Stimulated activated CD8-positive, alpha-beta memory T cell treated with anti-CD3 and anti-CD28 coated beads, Interleukin-4, amount 100 ng/mL, for 1 hour (primary cell): ENCODE data around the gene ZNF398.
A peak's percentile ranks its signal among the peaks of the same experiment; 100 is the strongest.
"Not testable (repeated sequence)": the region's sequence is repeated elsewhere in the genome, so short reads cannot be mapped to it uniquely, and the experiment has no call there.

Experiments used
- DNase-seq, 2 donors: peaks; one replicate each; pipeline ENCODE4 v3.0.0-alpha.2; 2020; ENCODE audit warnings: low read depth in 2 of 2, low spot score in 1 of 2

ZNF398 gene

GRCh38 chr7:149147072-149147751, at the start of gene ZNF398:
Gene ZNF398, plus strand, starts transcription at chr7:149147453. Its CDS starts 290 bp downstream, at chr7:149147743.
- peak; percentile 56 to 62 for DNase-seq

GRCh38 chr7:149099058-149099457, 48.2 kb upstream of the ZNF398 start:
- DNase-seq, result no peak

GRCh38 chr7:149100821-149101220, 46.4 kb upstream of the ZNF398 start:
- no peak for DNase-seq

- no peak for DNase-seq
These were observed 44.6 kb upstream of the ZNF398 start for GRCh38 chr7:149102666-149103065.

GRCh38 chr7:149103424-149103823, 43.8 kb upstream of the ZNF398 start:
- no peak for DNase-seq

GRCh38 chr7:149104214-149104613, 43.0 kb upstream of the ZNF398 start:
- DNase-seq, result no peak

GRCh38 chr7:149104749-149105148, 42.5 kb upstream of the ZNF398 start:
- DNase-seq, result no peak

GRCh38 chr7:149109969-149110368, 37.3 kb upstream of the ZNF398 start:
- DNase-seq, result no peak

- DNase-seq, result no peak
These were observed 21.9 kb upstream of the ZNF398 start for GRCh38 chr7:149125189-149125862.

GRCh38 chr7:149125863-149126661, 21.2 kb upstream of the ZNF398 start, which contains the start of gene ZNF425:
Gene ZNF425, minus strand, starts transcription at chr7:149126324. Its CDS starts 111 bp downstream, at chr7:149126213.
- DNase-seq, result peak; percentile 82 to 85

- DNase-seq, result peak; percentile 15 to 26
These were observed 20.5 kb upstream of the ZNF398 start for GRCh38 chr7:149126662-149127266.

GRCh38 chr7:149130572-149131198, 16.6 kb upstream of the ZNF398 start:
- DNase-seq, result no peak

- DNase-seq, result no peak
These were observed 14.1 kb upstream of the ZNF398 start for GRCh38 chr7:149133028-149133710.

- no peak for DNase-seq
These were observed 11.1 kb upstream of the ZNF398 start for GRCh38 chr7:149136118-149136517.

GRCh38 chr7:149140831-149141230, 6.4 kb upstream of the ZNF398 start:
- DNase-seq, result no peak

- DNase-seq, result no peak
These were observed 5.4 kb upstream of the ZNF398 start for GRCh38 chr7:149141893-149142292.

- not testable (repeated sequence) for DNase-seq
These were observed 2.8 kb upstream of the ZNF398 start for GRCh38 chr7:149144436-149144922.

GRCh38 chr7:149145031-149145845, 2.0 kb upstream of the ZNF398 start:
- DNase-seq, result no peak
